DND-41 (cell line): ENCODE data around the gene DGKG.

Experiments
- EZH2 ChIP-seq: IDR thresholded peaks from 3 replicates; pipeline ENCODE4 v1.6.1; 2012; ENCODE audit warnings: borderline replicate concordance, low read depth, mild to moderate bottlenecking, moderate library complexity, low read length, inconsistent platforms; ENCODE audit not compliant: severe bottlenecking
- TF ChIP-seq, protein P1 (sequence below): IDR thresholded peaks from 2 replicates; pipeline ENCODE4 v1.5.1; 2012; ENCODE audit warnings: borderline replicate concordance, low read length, moderate library complexity, mild to moderate bottlenecking; ENCODE audit not compliant: poor library complexity, severe bottlenecking; ENCODE audit errors: extremely low read depth

DNA sequence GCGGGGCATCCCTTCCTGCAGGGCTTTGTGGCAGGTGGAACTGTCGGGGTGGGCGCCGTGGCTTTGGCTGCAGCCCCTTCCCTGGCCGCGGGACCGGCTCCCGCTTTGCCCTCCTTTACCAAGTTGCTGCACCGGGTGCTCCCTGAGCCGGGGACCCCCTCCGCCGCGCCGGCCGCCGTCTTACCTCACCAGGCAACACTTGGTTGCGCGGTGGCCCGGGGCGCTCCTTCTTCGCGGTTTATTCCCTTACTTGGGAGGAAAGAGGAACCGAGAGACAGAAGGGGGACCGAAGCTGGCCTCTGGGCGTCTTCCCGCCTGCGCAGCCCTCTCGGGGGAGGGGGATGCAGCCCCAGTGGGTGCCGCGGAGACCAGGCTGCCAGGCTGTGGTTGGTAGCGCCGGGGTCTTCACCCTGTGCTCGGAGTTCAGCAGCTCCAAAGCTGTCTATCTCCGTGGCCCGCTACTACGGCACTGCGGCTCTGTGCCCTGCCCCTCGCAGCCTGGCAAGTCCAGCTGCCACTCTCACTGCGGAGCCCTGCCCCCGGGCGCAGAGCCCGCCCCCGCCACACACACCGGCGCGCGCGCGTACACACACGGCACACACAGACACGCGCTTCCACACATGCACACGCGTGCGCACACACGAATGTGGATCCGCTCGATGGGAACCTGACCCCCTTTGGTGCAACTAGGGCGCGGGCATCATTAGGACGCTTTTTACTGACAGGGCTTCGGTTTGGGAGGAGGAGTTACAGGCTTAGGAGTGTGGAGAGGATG is at the start of gene DGKG:
- TF ChIP-seq, protein P1, sequence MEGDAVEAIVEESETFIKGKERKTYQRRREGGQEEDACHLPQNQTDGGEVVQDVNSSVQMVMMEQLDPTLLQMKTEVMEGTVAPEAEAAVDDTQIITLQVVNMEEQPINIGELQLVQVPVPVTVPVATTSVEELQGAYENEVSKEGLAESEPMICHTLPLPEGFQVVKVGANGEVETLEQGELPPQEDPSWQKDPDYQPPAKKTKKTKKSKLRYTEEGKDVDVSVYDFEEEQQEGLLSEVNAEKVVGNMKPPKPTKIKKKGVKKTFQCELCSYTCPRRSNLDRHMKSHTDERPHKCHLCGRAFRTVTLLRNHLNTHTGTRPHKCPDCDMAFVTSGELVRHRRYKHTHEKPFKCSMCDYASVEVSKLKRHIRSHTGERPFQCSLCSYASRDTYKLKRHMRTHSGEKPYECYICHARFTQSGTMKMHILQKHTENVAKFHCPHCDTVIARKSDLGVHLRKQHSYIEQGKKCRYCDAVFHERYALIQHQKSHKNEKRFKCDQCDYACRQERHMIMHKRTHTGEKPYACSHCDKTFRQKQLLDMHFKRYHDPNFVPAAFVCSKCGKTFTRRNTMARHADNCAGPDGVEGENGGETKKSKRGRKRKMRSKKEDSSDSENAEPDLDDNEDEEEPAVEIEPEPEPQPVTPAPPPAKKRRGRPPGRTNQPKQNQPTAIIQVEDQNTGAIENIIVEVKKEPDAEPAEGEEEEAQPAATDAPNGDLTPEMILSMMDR, result no peak
- no peak for TF ChIP-seq EZH2
